Cardiac fibroblast (primary cell): ENCODE data around the gene PCNX4.

Experiments used
- DNase-seq, 2 donors: peaks; one replicate each; pipeline versions ENCODE4 v3.0.0 to v3.0.0-alpha.2; 2010; ENCODE audit warnings: low read depth in 2 of 2
- H3K4me3 ChIP-seq, 2 donors: replicated peaks in 1 of 2; 1 replicate in 1 of 2; 2 replicates in 1 of 2; pipeline ENCODE4 v1.5.1; 2011; ENCODE audit warnings: low read depth in 2 of 2, low read length in 2 of 2, mild to moderate bottlenecking in 2 of 2, moderate library complexity in 1 of 2
- CTCF ChIP-seq: IDR thresholded peaks from one replicate; pipeline ENCODE4 v1.5.1; 2011; ENCODE audit warnings: low read depth, mild to moderate bottlenecking, low read length, inconsistent platforms

The PCNX4 gene

GRCh38 chr14:60188115-60188514 is 96.4 kb downstream of the PCNX4 start:
- H3K4me3 ChIP-seq, result no peak overlapping the region
- no peak for TF ChIP-seq CTCF
- DNase-seq, result peak; percentile 18 to 22

DNA sequence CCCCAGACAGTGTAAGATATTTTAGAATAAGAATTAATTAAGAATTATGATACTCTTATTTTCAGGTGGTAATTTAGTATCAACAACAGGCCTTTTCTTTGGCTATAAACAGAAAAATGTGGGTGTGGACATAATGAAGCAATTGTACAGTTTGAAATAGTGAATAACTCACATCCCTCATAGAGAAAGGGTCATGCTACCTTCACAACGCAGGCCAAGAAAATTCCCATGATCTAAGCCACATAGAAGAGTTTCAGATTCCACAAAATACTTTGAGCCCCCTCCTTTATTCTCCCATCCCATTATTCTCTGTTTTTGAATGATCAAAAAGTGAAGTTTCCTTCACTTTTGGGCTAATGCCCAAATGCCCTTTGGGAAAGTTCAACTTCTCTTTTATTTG is 97.0 kb downstream of the PCNX4 start:
- TF ChIP-seq CTCF, result no peak
- no peak overlapping the region for H3K4me3 ChIP-seq
- DNase-seq, result no peak

DNA sequence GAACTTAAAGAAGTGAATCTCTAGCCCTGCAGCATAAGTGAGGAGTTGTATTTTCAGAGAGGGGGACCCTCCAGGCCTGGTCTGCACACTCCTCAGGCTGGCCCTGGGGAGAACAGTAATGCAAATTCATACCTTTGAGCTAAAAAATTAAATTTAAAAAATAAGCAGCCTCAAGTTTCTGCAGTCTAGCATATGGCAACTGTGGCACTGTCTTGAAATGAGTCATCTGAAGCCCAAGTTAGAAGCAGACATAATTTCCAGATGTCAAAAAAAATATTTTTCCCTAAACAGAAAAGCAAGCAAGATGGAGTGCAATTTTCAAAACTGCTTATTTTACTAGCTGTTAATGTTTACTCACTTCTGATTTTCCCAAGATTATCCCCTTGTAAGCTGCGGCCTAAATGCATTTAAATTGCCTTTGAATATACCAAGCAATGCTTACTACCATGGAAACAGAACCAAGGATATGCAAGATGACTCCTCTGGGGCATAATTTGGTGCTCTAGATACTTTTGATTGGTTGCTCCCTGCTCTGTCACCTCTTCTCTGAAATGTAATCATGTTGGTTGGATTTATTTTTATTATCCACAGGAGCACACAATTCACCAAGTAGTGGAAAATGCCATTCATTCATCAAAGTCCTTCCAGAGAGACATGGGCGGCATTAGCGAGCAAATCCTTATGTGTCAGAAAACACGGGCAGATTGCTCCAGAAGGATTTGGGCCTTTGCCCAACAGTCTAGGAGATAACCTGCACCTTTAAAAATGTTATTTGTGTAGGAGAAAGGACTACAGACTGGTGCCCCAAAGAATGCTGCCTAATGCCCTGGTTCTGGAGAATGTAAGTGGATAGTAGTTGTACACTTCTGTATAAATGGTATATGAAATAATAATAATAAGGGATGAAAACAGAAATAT is 98.5 kb downstream of the PCNX4 start:
- no peak overlapping the region for H3K4me3 ChIP-seq
- no peak for DNase-seq
- TF ChIP-seq CTCF, result no peak

- no peak for TF ChIP-seq CTCF
- peak in 1 of 2 donors; percentile 5 for DNase-seq
- H3K4me3 ChIP-seq, result no peak overlapping the region
Observed at GRCh38 chr14:60195179-60195810, 103.6 kb downstream of the PCNX4 start.

DNA sequence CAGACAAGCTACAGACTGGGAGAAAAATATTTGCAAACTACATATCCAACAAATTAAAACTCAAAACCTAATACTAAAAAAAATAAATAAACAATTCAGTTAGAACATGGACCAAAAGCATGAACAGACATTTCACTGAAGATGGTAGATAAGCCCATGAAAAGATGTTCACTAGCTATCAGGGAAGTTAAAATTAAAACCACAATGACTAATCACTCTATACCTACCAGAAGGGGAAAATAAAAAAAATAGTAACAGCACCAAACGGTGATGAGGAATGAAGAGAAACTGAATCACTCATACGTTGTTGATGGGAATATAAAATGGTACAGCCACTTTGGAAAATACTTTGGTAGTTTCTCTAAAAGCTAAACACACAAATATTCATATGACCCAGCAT is 104.6 kb downstream of the PCNX4 start:
- no peak overlapping the region for H3K4me3 ChIP-seq
- DNase-seq, result no peak
- TF ChIP-seq CTCF, result no peak

- no peak for DNase-seq
- TF ChIP-seq CTCF, result no peak
Observed at GRCh38 chr14:60197629-60198303, 106.0 kb downstream of the PCNX4 start.

More at GRCh38 chr14:60197629-60198303, 106.0 kb downstream of the PCNX4 start:
- H3K4me3 ChIP-seq, result no peak overlapping the region
